ENCODE data around the gene ABLIM3.

DNA sequence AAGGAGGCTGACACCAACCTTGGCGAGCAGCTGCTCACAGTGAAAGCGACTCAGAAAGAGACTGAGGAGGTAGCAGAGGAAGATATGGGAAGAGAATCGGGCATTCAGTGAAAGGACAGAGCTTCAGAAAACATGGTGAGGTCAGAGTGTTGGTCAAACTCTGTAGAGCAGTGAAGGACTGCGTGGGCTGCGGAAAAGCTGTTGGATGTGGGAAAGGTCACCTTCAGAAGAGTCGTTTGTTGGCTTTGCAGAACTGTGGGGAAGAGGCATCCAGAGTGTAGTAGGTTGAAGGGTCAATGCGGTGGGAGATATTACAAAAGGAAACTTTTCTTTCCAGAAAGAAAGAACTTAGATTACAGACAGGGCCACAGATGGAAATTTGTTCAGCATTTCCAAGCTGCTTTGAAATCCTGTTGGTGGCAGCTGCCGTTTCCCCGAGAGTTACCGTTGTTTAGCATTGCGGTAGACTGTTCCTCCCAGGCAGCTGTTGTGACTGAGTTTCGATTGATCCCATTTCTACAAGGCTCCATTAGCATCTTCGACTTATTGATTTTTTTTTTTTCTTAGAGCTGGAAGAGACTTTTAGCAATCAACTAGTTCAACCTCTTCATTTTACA, 72.1 kb downstream of the ABLIM3 start:
- TF ChIP-seq POLR2G (IDR thresholded peaks at IDR 0.05; ENCODE audit: low read depth, low read length) (no peak), RBM17 (IDR thresholded peaks at IDR 0.05; ENCODE audit: borderline replicate concordance, low read depth, low read length) (no peak), BDP1 (IDR thresholded peaks at IDR 0.05; ENCODE audit: insufficient read depth, insufficient read length) (no peak), SMARCC2 (IDR thresholded peaks at IDR 0.05; ENCODE audit: low read depth) (no peak), KLF6 (CRISPR knock-in tag; IDR thresholded peaks at IDR 0.05; ENCODE audit: borderline replicate concordance) (no peak), EZH2 (IDR thresholded peaks at IDR 0.05; ENCODE audit: borderline replicate concordance, low read depth, low read length) (no peak), GABPA (tag; conservative IDR thresholded peaks at IDR 0.05; ENCODE audit: low read depth) (no peak)
- TF ChIP-seq, protein P1, sequence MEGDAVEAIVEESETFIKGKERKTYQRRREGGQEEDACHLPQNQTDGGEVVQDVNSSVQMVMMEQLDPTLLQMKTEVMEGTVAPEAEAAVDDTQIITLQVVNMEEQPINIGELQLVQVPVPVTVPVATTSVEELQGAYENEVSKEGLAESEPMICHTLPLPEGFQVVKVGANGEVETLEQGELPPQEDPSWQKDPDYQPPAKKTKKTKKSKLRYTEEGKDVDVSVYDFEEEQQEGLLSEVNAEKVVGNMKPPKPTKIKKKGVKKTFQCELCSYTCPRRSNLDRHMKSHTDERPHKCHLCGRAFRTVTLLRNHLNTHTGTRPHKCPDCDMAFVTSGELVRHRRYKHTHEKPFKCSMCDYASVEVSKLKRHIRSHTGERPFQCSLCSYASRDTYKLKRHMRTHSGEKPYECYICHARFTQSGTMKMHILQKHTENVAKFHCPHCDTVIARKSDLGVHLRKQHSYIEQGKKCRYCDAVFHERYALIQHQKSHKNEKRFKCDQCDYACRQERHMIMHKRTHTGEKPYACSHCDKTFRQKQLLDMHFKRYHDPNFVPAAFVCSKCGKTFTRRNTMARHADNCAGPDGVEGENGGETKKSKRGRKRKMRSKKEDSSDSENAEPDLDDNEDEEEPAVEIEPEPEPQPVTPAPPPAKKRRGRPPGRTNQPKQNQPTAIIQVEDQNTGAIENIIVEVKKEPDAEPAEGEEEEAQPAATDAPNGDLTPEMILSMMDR (IDR thresholded peaks at IDR 0.05 in 2 of 3, conservative IDR thresholded peaks at IDR 0.05 in 1 of 3; ENCODE audit: insufficient read depth in 2 of 3, low read depth in 1 of 3, low read length in 3 of 3): no peak

Measured in K562 (cell line).